Activated CD4-positive, alpha-beta T cell treated with anti-CD3 and anti-CD28 coated beads, Interleukin-10, Interleukin-2, amounts not matched to agents 100 ng/mL and 50 ng/mL, durations not matched to agents 16 hours and 8 hours (primary cell): ENCODE data around the gene E4F1.
"Not testable (repeated sequence)": the region's sequence is repeated elsewhere in the genome, so short reads cannot be mapped to it uniquely, and the experiment has no call there.

Source experiments
- DNase-seq: peaks from one replicate; pipeline ENCODE4 v3.0.0-alpha.2; 2020

E4F1 gene

DNA sequence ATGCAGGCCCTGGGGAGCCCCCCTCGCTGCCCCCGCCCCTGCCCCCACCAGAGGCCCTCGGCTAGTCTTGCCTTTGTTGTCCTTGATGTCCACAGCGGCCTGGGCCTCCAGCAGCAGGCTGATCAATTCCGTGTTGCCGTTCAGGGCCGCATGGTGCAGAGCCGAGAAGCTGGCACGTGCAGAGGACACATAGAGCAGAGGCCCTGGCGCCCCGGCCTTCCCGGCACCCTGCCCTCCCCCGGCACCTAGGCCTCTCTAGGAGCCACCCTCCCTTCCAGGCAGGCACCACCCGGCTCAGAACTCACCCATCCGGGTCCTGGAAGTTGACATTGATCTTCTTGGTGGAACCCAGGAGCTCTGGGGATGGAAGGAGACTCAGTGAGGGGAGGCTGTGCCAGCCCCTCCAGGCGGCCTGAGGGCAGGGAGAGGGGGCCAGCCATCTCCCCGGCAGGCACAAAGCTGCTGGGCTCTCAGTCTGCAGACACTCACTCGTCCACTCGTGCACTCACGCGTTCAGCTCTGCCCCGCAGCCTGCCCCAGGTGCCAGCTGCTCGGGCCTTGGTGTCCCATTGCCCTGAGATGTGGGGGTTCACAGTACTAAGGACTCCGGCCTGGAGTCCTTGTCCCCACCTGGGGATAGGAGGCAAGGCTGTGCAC, 33.3 kb upstream of the E4F1 start:
- DNase-seq: no peak

GRCh38 chr16:2190659-2191445, 32.5 kb upstream of the E4F1 start:
- DNase-seq: no peak

DNA sequence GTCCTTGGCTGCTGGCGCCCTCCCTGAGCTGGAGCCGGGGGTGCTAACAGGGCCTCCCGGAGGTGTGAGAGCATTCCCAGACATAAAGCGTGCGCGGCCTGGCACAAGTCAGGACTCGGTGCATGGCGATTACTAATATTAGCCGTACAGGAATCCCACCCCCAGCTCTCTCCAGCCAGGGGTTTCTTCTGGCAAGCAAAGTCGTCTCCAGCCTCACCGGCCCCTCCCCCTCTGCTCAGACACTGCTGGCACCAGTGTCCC, 32.0 kb upstream of the E4F1 start:
- no peak for DNase-seq

- no peak for DNase-seq
These were observed 29.1 kb upstream of the E4F1 start for GRCh38 chr16:2194166-2194834.

GRCh38 chr16:2194852-2195321, 28.5 kb upstream of the E4F1 start:
- DNase-seq: peak; percentile 56

GRCh38 chr16:2195322-2196161, 27.8 kb upstream of the E4F1 start:
- no peak for DNase-seq

GRCh38 chr16:2196162-2196980, 27.0 kb upstream of the E4F1 start, which contains the start of gene CASKIN1:
TSS of gene CASKIN1 (minus strand) at chr16:2196605. CDS start at chr16:2196432, 173 bp downstream.
- no peak for DNase-seq

DNA sequence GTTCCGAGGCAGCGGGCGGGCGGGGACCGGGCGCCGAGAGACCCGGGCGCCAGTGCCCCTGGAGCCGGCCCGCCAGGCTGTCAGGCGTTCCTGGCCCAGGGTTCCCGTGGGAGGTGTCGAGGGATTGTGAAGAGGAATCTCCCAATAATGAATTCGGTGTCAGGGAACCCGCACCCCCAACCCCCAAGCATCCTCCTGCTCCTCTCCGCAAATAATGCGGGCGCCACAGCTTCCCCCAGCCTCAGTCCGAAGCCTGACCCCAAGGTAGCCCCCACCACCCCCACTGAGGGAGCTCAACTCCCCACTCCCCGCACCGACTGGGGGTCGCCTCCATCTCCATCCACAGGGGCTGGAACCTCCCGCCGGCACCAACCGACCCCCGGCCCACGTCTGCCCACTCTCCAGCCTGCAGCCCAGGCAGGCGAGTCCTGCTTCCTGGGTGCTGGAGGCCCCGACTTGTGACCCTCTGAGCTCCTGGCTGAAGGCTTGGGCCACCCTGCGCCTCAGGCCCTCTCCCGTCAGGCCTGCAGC, 26.3 kb upstream of the E4F1 start:
- no peak for DNase-seq

DNA sequence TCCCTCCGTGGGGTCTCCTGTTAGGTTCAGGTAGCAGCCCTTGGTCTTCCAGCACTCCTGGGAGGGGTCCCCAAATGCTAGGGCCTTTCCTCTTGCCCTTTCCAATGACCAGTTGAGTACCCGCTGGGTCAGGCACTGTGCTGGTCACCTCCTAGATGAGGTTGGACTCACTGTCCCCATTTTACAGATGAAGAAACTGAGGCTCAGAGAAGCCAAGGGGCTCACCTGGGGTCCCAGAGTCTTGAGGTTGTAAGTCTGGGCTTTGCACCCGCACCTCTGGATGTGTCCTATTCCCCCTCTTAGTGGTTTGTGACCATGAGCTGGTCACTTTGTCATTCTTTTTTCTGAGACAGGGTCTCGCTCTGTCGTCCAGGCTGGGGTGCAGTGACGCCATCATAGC, 25.6 kb upstream of the E4F1 start:
- no peak for DNase-seq

DNA sequence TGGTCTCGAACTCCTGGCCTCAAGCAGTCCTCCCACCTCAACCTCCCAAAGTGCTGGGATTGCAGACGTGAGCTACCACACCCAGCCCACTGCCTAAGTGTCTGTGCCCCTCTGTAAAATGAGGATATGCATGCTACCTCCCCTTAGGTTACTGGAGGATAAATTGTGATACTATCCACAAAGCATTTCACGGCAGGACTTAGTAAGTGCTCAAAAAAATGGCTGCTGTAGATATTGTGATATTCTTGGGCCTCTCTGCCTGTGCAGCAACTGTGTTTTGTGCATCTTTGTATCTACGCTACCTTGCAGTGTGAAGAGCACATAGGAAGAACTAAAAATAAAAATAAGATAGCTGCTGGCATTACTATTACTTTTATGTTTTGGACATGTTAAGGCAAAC, 25.1 kb upstream of the E4F1 start:
- no peak for DNase-seq

DNA sequence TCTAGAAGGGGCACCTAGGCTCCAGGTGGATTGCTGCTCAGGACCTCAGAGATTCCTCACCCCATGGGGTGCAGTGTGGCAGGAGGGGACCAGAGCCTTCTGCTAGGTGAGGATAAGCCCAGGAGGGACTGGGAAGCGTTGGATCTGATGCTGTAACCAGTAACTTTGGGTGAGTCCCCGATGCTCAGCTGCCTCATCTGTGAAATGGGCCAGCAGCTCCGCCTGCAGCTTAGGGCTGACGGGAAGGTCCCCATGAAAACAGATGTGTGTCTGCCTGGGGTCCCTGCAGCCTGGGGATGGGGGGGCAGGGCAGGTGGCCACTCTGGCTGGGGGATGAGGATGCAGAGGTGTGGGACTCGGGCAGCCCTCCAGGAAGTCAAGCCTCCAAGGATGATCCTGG, 24.3 kb upstream of the E4F1 start:
- DNase-seq: no peak

DNA sequence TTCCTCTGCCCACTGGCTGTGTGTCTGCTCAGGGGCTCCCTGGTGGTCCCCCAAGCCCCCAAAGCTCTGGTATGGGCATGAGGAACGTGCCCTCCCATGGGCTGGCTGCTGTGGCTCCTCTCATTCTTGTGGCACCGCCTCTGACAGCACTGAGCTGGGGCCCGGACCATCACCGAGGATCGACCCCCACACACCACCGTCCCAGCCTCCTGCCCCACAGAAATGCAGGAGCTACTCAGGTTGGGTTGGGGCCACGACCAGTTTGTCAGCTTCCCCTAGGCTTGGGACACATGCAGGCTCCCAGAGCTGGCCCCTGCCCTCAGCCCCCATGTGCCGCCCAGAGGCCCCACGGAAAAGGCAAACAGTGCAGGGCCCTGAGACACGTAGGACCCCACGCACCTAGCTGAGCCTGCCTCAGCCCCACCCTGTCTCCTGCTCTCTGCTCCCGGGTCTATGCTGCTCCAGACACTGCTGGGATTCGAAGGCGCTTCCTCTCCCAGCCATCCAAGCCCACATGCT, 23.7 kb upstream of the E4F1 start:
- DNase-seq: no peak

GRCh38 chr16:2200313-2200712, 23.1 kb upstream of the E4F1 start:
- DNase-seq: no peak

- not testable (repeated sequence) for DNase-seq
These were observed 20.2 kb upstream of the E4F1 start for GRCh38 chr16:2203119-2203688.

GRCh38 chr16:2204416-2205103, 18.8 kb upstream of the E4F1 start:
- DNase-seq: no peak

GRCh38 chr16:2205104-2205966, 18.1 kb upstream of the E4F1 start, which contains the start of gene MLST8:
TSS of gene MLST8 (plus strand) at chr16:2205454. CDS start at chr16:2206086, 632 bp downstream.
- DNase-seq: peak; percentile 93

DNA sequence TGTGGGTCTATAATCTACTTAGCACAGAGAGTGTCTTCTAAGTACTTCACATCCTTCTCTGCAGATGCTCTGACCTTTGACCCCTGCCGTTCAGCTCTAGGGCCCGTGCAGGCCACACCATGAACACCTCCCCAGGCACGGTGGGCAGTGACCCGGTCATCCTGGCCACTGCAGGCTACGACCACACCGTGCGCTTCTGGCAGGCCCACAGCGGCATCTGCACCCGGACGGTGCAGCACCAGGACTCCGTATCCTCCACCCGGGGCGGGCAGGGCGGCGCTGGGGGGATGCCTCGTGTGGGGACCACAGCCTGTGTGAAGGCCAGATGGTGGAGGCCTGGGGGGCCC, 17.5 kb upstream of the E4F1 start:
- DNase-seq: no peak

DNA sequence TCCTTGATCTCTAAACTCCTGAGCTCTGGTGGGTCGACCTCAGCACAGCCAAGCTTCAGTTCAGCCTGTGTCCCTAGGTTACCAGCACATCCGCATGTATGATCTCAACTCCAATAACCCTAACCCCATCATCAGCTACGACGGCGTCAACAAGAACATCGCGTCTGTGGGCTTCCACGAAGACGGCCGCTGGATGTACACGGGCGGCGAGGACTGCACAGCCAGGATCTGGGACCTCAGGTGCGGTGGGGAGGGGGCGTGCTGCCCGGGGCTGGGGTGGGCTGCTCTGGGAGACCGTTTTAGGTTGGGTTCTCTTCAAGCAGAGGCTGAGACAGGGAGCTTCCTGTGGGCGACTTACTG, 17.0 kb upstream of the E4F1 start:
- DNase-seq: no peak

- DNase-seq: no peak
These were observed 16.5 kb upstream of the E4F1 start for GRCh38 chr16:2206780-2207433.
